LNCaP clone FGC (cell line): Measurements from ENCODE around the gene GRWD1.

Experiments
- DNase-seq: peaks from one replicate; pipeline ENCODE4 v3.0.0-alpha.2; 2011; ENCODE audit warnings: low read depth
- H3K4me3 ChIP-seq: 2 replicates; pipeline ENCODE4 v1.5.1; 2011; ENCODE audit warnings: mild to moderate bottlenecking, low read depth, low read length, control low read depth
- TF ChIP-seq, protein P1 (sequence below): IDR thresholded peaks from 2 replicates; pipeline ENCODE4 v1.5.1; 2012; ENCODE audit warnings: mild to moderate bottlenecking; ENCODE audit not compliant: control insufficient read depth, insufficient read depth; ENCODE audit errors: extremely low read depth

GRWD1 gene

DNA sequence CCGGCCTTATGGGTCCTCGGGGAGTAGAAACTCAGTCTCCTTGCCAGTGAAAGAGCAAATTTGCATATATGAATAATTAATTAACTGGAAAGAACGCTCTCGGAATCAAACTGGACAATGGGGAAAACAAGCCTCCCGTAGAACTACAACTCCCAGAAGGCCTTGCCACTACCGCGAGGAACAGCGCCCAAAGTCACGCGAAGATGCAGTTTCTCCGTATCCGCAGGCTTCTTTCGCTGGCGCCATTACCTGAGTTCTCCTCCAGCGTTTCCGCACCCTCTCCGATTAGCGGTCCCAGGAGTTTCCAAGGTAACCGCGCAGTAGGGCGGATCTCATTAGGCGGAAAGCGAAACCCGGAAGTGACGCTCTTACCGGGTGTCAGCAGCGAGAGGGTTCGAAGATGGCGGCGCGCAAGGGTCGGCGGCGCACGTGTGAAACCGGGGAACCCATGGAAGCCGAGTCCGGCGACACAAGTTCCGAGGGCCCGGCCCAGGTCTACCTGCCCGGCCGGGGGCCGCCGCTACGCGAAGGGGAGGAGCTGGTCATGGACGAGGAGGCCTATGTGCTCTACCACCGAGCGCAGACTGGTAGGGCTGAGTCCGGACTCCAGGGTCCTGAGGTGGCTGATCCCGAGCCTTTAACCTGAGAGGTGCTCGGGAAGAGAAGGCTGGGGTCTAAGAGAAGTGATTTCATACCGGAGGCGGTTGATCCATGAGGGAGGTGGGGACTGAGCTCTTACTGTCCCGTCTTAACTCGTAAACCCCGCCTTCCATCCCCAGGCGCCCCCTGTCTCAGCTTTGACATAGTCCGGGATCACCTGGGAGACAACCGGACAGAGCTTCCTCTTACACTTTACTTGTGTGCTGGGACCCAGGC is at the start of gene GRWD1:
TSS of gene GRWD1 (plus strand) at position 378 of the 876 bp plus-strand sequence. CDS start at position 401, 23 bp downstream.
- peak; percentile 78 for DNase-seq
- H3K4me3 ChIP-seq = peak within 1 kb of the TSS; percentile 90
- TF ChIP-seq, protein P1, sequence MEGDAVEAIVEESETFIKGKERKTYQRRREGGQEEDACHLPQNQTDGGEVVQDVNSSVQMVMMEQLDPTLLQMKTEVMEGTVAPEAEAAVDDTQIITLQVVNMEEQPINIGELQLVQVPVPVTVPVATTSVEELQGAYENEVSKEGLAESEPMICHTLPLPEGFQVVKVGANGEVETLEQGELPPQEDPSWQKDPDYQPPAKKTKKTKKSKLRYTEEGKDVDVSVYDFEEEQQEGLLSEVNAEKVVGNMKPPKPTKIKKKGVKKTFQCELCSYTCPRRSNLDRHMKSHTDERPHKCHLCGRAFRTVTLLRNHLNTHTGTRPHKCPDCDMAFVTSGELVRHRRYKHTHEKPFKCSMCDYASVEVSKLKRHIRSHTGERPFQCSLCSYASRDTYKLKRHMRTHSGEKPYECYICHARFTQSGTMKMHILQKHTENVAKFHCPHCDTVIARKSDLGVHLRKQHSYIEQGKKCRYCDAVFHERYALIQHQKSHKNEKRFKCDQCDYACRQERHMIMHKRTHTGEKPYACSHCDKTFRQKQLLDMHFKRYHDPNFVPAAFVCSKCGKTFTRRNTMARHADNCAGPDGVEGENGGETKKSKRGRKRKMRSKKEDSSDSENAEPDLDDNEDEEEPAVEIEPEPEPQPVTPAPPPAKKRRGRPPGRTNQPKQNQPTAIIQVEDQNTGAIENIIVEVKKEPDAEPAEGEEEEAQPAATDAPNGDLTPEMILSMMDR = peak; percentile 22; the same call in 1 of the 2 replicates

DNA sequence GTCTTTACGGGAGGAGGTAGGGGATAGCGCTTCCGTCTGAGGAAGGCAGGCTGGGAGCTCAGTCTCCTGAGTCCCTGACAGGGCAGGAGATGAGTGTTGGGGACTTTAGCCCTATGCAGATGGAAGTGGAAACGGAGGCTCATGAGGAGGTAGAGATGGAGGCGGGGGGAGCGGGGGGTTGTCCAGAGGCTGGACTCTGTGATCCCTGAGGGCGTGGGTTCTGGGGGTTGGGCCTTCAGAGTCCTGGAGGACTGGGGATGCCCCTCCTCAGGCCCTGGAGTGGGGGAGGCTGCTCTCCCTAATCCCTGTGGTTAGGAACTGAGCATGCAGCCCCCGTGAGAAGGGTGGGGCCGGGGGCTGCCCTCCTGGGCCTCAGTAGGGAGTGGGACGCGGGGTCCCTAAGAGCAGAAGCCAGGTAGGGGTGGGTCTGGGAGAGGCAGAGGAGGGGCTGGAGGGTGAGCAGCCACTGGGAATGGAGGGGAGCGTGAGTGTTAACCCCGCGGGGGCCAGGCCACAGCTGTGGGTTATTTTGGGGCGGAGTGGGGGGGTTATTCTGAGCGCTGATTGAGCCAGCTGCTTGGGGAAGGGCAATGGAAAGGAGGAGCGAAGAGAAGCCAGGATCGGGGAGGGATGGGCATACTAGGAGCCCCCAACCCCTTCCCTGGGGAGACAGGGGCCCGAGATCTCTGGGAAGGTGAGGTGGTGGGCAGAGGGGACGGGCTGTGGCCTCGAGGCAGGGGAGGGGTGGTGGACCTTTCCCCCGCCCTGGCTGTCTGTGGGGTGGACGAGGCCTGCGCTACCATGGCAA is 49.6 kb upstream of the GRWD1 start:
- H3K4me3 ChIP-seq = no peak overlapping the region
- TF ChIP-seq, protein P1 = no peak
- no peak for DNase-seq

DNA sequence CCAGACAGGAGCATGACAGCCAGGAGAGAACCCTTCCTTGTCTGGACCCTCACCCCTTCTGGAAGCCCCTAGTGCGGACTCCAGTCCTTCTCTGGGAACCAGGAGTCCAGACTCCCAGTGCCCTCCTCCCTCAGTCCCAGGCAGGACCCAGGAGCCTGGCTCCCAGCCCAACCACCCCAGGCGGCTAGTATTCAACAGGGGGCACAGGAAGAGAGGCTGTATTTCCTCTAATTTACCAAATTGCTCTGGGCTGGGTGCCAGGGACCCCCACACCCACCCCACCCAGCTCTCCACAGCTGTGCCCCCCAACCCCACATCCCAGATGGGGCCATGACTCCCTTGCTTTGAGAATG is 49.0 kb upstream of the GRWD1 start:
- no peak for DNase-seq
- TF ChIP-seq, protein P1 = no peak
- H3K4me3 ChIP-seq = no peak overlapping the region

DNA sequence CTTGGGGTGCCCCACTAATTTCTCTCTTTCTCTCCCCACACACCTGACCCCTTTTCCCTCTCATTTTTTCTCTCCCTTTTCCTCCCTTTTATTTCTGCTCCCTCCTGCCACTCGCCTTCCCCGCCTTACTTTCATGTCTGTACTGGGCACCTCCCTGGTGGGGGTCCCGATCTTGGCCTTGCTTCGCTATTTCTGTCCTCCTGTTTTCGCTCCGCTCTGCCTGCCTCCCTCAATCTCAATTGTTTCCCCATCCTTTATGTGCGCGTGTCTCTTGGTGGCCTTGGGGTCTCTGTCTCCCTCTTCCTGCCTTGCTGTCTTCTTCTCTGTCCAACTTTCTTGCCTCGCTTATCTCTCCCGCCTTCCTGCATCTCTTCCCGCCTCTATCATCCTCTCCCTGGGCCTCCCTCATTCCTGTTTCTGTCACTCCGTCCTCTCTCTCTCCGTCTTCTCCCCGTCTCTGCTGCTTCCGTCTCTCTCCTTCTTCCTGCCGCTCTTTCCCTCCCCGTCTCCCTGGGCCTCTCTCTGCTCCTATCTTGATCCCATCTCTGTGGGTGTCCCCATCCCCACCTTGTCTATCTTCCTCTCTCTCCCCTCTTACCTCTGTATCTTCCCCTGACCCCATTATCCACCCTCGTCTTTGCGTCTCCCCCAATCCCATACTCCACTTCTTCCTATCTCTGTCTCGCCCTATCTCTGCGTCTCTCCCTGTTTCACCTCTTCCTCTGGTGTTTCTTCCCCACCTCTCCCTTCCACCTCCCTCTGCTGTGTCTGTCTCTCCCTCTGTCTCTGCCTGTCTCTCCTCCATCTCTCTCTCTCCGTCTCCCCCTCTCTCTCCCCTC is 48.3 kb upstream of the GRWD1 start:
- TF ChIP-seq, protein P1 = no peak
- peak overlapping the region; percentile 47 for H3K4me3 ChIP-seq
- DNase-seq = no peak

DNA sequence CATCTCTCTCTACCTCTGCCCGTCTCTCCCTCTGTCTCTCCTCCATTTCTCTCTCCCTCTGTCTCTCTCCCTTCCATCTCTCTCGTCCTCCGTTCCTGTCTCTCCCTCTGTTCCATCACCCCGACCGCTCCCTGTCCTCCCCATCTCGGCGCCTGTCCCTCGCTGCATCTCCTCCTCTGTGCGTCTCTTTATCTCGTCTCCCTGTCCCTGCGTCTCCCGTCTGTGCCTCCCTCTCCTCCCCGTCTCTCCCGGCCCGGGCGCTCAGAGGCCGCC is 47.7 kb upstream of the GRWD1 start:
- H3K4me3 ChIP-seq = peak overlapping the region; percentile 47
- DNase-seq = no peak
- TF ChIP-seq, protein P1 = no peak

DNA sequence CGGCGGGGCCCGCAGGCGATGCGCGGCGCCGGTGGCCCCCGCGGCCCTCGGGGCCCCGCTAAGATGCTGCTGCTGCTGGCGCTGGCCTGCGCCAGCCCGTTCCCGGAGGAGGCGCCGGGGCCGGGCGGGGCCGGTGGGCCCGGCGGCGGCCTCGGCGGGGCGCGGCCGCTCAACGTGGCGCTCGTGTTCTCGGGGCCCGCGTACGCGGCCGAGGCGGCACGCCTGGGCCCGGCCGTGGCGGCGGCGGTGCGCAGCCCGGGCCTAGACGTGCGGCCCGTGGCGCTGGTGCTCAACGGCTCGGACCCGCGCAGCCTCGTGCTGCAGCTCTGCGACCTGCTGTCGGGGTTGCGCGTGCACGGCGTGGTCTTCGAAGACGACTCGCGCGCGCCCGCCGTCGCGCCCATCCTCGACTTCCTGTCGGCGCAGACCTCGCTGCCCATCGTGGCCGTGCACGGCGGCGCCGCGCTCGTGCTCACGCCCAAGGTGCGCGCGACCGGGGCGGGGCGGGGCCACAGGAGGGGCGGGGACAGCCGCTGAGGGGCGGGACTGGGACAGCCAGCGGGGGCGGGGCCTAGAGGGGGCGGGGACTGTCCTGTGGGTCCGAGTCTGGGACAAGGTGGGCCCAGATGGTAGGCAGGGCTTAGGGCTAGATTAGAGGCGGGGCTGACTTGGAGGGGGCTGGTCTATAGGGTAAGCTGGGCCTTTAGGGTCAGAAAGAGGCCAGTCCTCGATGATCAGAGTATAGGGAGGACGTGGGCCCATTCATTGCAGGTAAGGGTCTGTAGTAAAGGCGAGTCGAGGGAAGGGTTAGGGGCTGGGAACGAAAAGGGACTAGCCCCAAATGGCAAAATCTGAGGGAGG is 47.2 kb upstream of the GRWD1 start:
- peak overlapping the region; percentile 47 for H3K4me3 ChIP-seq
- TF ChIP-seq, protein P1 = no peak
- DNase-seq = peak; percentile 26
